NCI-H187 treated with DMSO at 0.1 percent for 48 hours (cell line): Measurements from ENCODE around the gene WDR1.
"Not testable (repeated sequence)": the region's sequence is repeated elsewhere in the genome, so short reads cannot be mapped to it uniquely, and the experiment has no call there.

Experiments used
- DNase-seq: peaks from one replicate; lab custom pipeline; 2025; lab: John Stamatoyannopoulos, UW

The WDR1 gene

GRCh38 chr4:10131202-10131601 lies 14.6 kb upstream of the WDR1 start:
- DNase-seq: no peak

GRCh38 chr4:10130178-10130888 lies 13.7 kb upstream of the WDR1 start:
- DNase-seq: no peak

GRCh38 chr4:10129196-10130177 lies 12.9 kb upstream of the WDR1 start:
- no peak for DNase-seq

GRCh38 chr4:10128761-10129160 lies 12.2 kb upstream of the WDR1 start:
- DNase-seq: no peak

GRCh38 chr4:10127531-10127930 lies 10.9 kb upstream of the WDR1 start:
- not testable (repeated sequence) for DNase-seq

- no peak for DNase-seq
Observed at GRCh38 chr4:10124167-10124930, 7.8 kb upstream of the WDR1 start.

GRCh38 chr4:10123227-10124101 lies 6.9 kb upstream of the WDR1 start:
- no peak for DNase-seq

- no peak for DNase-seq
Observed at GRCh38 chr4:10122236-10122932, 5.8 kb upstream of the WDR1 start.

GRCh38 chr4:10121568-10122208 lies 5.1 kb upstream of the WDR1 start:
- no peak for DNase-seq

GRCh38 chr4:10120943-10121567 lies 4.5 kb upstream of the WDR1 start:
- DNase-seq: no peak

GRCh38 chr4:10119773-10120172 lies 3.2 kb upstream of the WDR1 start:
- no peak for DNase-seq

- no peak for DNase-seq
Observed at GRCh38 chr4:10119278-10119677, 2.7 kb upstream of the WDR1 start.

GRCh38 chr4:10118048-10119004 lies 1.7 kb upstream of the WDR1 start:
- no peak for DNase-seq

- DNase-seq: no peak
Observed at GRCh38 chr4:10117359-10118047, 904 bp upstream of the WDR1 start.

GRCh38 chr4:10115797-10116568 lies 616 bp downstream of the WDR1 start:
- DNase-seq: no peak

- no peak for DNase-seq
Observed at GRCh38 chr4:10115271-10115796, 1.3 kb downstream of the WDR1 start.

- DNase-seq: no peak
Observed at GRCh38 chr4:10114607-10115006, 2.0 kb downstream of the WDR1 start.
